OCI-LY7 (cell line): ENCODE data around the gene SH3RF3.

Experiments used
- EZH2phosphoT487 ChIP-seq: fragments of 200-600 bp; sonication (generic); IDR thresholded peaks from 2 replicates; pipeline ENCODE4 v1.6.1; 2018; ENCODE audit warnings: low read depth, borderline replicate concordance, mild to moderate bottlenecking, mixed run types, antibody characterized with exemption, low read length, moderate library complexity, mixed read lengths
- TF ChIP-seq, protein P1 (sequence below): fragments of 200-600 bp; sonication (generic); conservative IDR thresholded peaks from 2 replicates; pipeline ENCODE4 v1.5.1; 2014; ENCODE audit warnings: mild to moderate bottlenecking, antibody characterized with exemption, low read length, moderate library complexity, mixed read lengths

DNA sequence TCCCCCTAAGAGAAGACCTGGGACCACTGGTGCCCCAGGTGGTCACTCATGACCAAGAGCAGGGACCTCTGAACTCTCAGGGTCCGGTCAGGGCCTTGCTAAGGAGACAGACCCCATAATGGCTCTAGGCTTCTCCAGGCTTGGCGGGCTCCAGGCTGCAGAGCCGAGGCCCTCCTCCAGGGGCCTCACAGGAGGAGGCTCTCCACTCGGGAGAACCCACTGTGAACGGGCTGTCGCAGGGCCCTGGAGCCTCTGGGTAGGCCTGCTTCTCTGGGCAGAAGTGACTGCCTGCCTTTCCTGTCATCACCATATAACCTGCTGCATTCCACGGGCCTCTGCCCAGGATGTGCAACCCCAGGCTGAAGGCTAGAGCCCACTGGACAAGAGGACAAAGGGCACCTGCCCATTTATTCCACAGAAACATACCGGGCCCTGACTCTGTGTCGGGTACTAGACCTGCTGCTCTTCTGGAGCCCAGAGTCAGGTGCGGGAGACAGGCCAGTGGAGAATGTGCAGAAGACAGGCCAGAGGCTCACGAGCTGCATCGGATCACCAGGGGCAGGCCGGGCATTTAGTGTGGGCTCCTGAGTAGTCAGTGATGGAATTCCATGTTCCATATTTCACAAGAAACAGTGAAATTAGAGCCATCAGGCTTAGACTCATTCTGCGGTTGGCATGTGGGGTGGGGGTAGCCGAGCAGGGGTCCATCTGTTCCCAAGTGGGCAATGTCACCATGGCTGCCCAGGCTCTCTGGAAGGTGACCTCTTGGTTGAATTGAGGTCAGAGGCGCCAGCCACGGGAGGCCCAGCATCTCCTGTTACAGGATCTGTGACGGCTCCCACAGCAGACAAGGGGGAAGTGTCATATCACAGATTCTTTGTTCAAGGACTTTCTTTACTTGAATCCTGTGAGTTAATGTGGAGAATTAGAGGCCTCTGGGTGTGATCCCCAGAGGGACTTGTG is 220.8 kb downstream of the SH3RF3 start:
- no peak for TF ChIP-seq EZH2phosphoT487
- TF ChIP-seq, protein P1, sequence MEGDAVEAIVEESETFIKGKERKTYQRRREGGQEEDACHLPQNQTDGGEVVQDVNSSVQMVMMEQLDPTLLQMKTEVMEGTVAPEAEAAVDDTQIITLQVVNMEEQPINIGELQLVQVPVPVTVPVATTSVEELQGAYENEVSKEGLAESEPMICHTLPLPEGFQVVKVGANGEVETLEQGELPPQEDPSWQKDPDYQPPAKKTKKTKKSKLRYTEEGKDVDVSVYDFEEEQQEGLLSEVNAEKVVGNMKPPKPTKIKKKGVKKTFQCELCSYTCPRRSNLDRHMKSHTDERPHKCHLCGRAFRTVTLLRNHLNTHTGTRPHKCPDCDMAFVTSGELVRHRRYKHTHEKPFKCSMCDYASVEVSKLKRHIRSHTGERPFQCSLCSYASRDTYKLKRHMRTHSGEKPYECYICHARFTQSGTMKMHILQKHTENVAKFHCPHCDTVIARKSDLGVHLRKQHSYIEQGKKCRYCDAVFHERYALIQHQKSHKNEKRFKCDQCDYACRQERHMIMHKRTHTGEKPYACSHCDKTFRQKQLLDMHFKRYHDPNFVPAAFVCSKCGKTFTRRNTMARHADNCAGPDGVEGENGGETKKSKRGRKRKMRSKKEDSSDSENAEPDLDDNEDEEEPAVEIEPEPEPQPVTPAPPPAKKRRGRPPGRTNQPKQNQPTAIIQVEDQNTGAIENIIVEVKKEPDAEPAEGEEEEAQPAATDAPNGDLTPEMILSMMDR: no peak
